Prostate gland (tissue), 2 donors: ENCODE measurements around the gene LCOR. TPM values are rescaled to one million over a fixed set of nuclear protein-coding genes. Genes with fewer than 3 reads are reported as not detected.

ENCODE experiments used
- DNase-seq: peaks from one replicate; pipeline ENCODE4 v3.0.0-alpha.2; 2019; ENCODE audit warnings: low spot score
- H3K27ac ChIP-seq, 2 donors: fragments of 200-600 bp; sonication (generic); 2 replicates each; pipeline ENCODE4 v1.5.1; 2017 to 2019
- H3K27me3 ChIP-seq: fragments of 200-600 bp; sonication (generic); replicated peaks from 2 replicates; pipeline ENCODE4 v1.5.1; 2019; ENCODE audit not compliant: insufficient read depth
- H3K36me3 ChIP-seq, 2 donors: fragments of 200-600 bp; sonication (generic); 1 replicate in 1 of 2; 2 replicates in 1 of 2; pipeline versions ENCODE4 v1.5.1 to v1.8.1; 2017 to 2019
- H3K4me1 ChIP-seq: fragments of 200-600 bp; sonication (generic); replicated peaks from 2 replicates; pipeline ENCODE4 v1.5.1; 2019
- H3K4me3 ChIP-seq, 2 donors: fragments of 200-600 bp; sonication (generic); 2 replicates each; pipeline ENCODE4 v1.5.1; 2017 to 2019
- H3K9me3 ChIP-seq: fragments of 200-600 bp; sonication (generic); 2 replicates; pipeline ENCODE4 v1.5.1; 2017
- CTCF ChIP-seq, 4 experiments: fragments of 200-600 bp in 2 of 4; fragments of 450-650 bp in 2 of 4; sonication (generic) in 2 of 4; IDR thresholded peaks; 1 replicate in 3 of 4; 2 replicates in 1 of 4; pipeline ENCODE4 v1.5.1; 2016 to 2019; ENCODE audit warnings: antibody characterized with exemption in 4 of 4, mild to moderate bottlenecking in 2 of 4, moderate library complexity in 2 of 4
- POLR2A ChIP-seq: fragments of 450-650 bp; IDR thresholded peaks from one replicate; pipeline ENCODE4 v1.6.1; 2016; ENCODE audit warnings: antibody characterized with exemption, mild to moderate bottlenecking
- POLR2AphosphoS5 ChIP-seq: sonication (generic); formaldehyde crosslinking; IDR thresholded peaks from one replicate; pipeline ENCODE4 v1.6.1; 2017; ENCODE audit warnings: antibody characterized with exemption
- WGBS: methylation state at CpG from one replicate; pipeline ENCODE4 v1.1.5; 2018; 5-methylcytosine and 5-hydroxymethylcytosine counted together
- intact Hi-C: fragments of 100-400 bp; cut with DNase I; formaldehyde crosslinking; loops from one replicate; pipeline ENCODE4 v1.14.2; 2022
- total RNA-seq, 2 donors: library from RNA; depleted of rRNA; stranded (reverse); fragments of >200 nt; gene quantifications; one replicate each; pipeline ENCODE4 v1.1.0, GENCODE V29; 2016

The LCOR gene
- total RNA-seq, 2 donors from 2014 or later = 32.8 to 40.0 TPM

GRCh38 chr10:96910488-96911395, 78.6 kb downstream of the LCOR start:
- DNase-seq = no peak
- H3K27me3 ChIP-seq = no peaks in the 10 kb centered on the region
- no peaks in the 10 kb centered on the region for H3K4me1 ChIP-seq
- no peaks in the 10 kb centered on the region for H3K9me3 ChIP-seq
- 80% methylated on average over 13 of the region's 13 CpGs for WGBS
- no peak overlapping the region for H3K27ac ChIP-seq
- H3K36me3 ChIP-seq = no peaks in the 10 kb centered on the region
- H3K4me3 ChIP-seq = no peak overlapping the region
- intact Hi-C loops = no loop called here
- TF ChIP-seq POLR2AphosphoS5 = no peak
- TF ChIP-seq CTCF (IDR thresholded peaks at IDR 0.05) = peak in 2 of 4 experiments; percentile 31 to 45

- H3K4me3 ChIP-seq = no peak overlapping the region
- DNase-seq = no peak
- TF ChIP-seq POLR2A (no peak), POLR2AphosphoS5 (no peak), CTCF (IDR thresholded peaks at IDR 0.05) (no peak)
- H3K4me1 ChIP-seq = no peaks in the 10 kb centered on the region
- WGBS = 42% methylated on average over 3 of the region's 3 CpGs
- no peaks in the 10 kb centered on the region for H3K36me3 ChIP-seq
- no peaks in the 10 kb centered on the region for H3K27me3 ChIP-seq
- H3K9me3 ChIP-seq = no peaks in the 10 kb centered on the region
- H3K27ac ChIP-seq = no peak overlapping the region
- intact Hi-C loops = no loop called here
Observed at GRCh38 chr10:96912405-96912804, 80.3 kb downstream of the LCOR start.

GRCh38 chr10:96913906-96914305, 81.8 kb downstream of the LCOR start:
- no peaks in the 10 kb centered on the region for H3K27me3 ChIP-seq
- intact Hi-C loops = no loop called here
- DNase-seq = no peak
- WGBS = 96% methylated on average over 5 of the region's 5 CpGs
- H3K27ac ChIP-seq = no peak overlapping the region
- no peak for TF ChIP-seq POLR2A
- no peak for TF ChIP-seq CTCF (IDR thresholded peaks at IDR 0.05)
- TF ChIP-seq POLR2AphosphoS5 = no peak
- no peaks in the 10 kb centered on the region for H3K9me3 ChIP-seq
- H3K36me3 ChIP-seq = no peaks in the 10 kb centered on the region
- no peak overlapping the region for H3K4me3 ChIP-seq
- no peaks in the 10 kb centered on the region for H3K4me1 ChIP-seq

- Histone ChIP-seq H3K36me3 (no peaks in the 10 kb centered on the region), H3K27me3 (no peaks in the 10 kb centered on the region), H3K9me3 (no peaks in the 10 kb centered on the region), H3K27ac (no peak overlapping the region), H3K4me1 (no peaks in the 10 kb centered on the region), H3K4me3 (no peak overlapping the region)
- intact Hi-C loops = no loop called here
- TF ChIP-seq CTCF (IDR thresholded peaks at IDR 0.05) = no peak
- no peak for TF ChIP-seq POLR2A
- TF ChIP-seq POLR2AphosphoS5 = no peak
- no peak for DNase-seq
- 79% methylated on average over 5 of the region's 5 CpGs for WGBS
Observed at GRCh38 chr10:96917628-96918027, 85.5 kb downstream of the LCOR start.
